AML-193 (cell line): ENCODE data around the gene PRDM15.

ENCODE experiments used
- DNase-seq, 2 experiments: peaks; one replicate each; lab custom pipeline; 2025; lab: John Stamatoyannopoulos, UW

Gene PRDM15

GRCh38 chr21:41879190-41879998 is at the start of gene PRDM15:
PRDM15 (minus strand) TSS chr21:41879344; CDS start chr21:41860363, 18,981 bp downstream.
- peak; percentile 39 to 51 for DNase-seq

GRCh38 chr21:41928621-41929220 is 49.6 kb upstream of the PRDM15 start:
- no peak for DNase-seq

DNA sequence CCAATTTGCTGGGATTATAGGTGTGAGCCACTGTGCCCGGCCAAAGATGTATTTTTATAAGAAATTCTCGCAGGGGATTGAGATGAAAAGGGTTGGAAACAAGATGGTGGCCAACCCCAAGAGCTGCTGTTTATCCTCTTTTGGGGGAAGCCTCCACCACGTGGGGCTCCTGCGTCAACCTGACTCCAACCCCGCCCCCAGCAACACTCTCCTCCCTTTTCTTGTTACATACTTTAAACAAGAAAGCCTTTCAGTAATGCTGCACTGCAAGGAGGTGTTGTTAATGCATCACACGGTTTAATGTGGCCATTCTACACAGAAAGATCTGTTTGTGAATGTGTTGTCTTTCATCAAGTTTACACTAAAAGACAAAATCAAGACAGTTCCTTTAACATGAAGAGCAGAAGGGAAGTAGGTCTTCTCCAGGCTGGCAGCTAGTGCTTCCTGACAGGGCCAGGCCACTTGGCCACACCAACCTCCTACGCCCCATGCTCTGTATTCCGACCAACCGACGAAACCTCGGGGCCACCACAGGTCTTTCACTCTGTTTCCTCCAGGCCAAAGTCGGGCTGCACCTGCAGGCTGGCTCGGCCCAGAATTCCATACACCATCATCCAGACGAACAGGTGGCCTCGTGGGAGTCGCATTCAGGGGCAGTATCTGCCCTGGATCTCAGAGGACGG is 48.7 kb upstream of the PRDM15 start:
- DNase-seq = no peak

- DNase-seq = no peak
Observed at GRCh38 chr21:41926807-41927171, 47.6 kb upstream of the PRDM15 start.

DNA sequence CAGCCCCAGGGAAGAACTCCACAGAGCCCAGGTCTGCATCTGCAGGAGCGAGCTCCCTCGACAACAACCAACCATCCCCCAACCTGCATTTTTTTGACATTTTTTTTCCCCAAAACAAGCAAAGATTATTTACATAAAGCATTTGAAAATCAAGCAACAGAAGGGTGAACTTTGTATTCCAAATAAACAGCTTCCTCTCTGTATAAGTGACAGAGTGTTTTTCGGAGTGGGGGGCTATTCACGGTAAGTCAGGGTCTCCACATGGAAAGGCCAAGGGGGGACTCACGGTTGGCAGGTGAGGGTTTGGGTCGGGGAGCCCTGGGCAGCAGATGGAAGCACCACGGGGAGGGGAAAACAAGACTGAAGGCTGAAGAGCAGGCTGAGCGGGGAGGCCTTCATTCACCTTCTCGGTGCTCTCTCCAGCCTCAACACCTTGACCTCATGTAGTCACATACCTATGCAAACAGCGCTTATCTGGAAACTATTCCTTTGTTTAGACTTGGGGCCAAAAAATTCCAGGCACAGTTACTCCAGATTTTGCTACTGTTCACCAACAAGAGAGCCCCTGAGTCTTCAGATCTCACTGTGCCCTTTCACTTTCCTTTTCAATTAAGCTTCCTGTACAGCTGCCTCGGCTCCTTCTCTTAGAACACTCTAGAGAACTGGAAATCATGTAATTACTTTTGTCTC is 47.1 kb upstream of the PRDM15 start:
- peak; percentile 14 to 24 for DNase-seq

GRCh38 chr21:41925767-41926116 is 46.6 kb upstream of the PRDM15 start:
- DNase-seq = no peak

GRCh38 chr21:41924368-41924754 is 45.2 kb upstream of the PRDM15 start:
- DNase-seq = no peak

DNA sequence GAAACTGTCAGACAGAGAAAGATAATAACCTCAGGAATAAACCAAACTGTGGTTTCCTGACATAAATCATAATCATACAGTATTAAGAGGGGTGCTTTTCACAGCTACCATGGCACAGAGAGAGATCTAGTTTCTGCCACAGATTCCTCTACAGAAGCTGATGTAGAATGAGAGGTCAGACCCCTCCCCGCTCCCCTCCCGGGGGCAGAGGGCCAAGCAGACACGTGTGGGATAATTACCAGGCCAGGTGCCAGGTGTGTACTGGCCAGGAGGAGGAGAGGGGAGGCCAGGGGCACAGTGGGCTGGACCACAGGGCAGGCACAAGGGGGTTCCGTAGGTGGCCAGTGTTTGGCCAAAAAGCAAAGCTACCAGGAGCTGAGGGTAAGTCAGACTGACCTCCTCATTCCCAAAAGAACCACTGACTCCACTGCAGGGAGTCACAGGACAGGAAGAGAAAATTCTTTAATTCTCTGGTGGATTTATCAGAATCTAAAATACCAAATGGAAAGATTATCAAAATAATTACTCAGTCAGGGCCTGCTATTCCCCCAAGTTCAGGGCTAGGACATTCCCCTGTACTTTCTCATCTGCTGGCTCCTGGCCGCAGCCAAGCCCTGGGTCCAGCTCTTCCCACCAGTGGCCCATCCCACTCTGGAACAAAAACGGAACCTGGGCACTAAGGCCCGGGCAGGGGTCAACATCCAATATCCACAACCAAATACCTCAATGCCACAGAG is 44.7 kb upstream of the PRDM15 start:
- no peak for DNase-seq

DNA sequence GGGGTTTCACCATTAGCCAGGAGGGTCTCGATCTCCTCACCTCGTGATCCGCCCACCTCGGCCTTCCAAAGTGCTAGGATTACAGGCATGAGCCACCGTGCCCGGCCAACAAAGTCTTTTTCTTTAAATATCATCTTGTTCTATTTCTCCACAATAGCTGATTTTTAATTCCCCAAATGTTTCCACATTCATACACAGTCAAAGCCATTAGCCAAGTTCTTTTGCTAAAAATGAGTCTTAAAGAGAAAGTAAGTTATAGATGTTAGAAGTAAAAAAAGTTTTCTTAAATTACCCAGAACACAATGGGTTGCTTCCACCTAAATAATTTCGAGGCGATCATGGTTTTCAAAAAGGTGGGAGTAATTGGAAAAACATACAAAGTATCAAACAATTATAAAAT is 44.0 kb upstream of the PRDM15 start:
- no peak for DNase-seq

DNA sequence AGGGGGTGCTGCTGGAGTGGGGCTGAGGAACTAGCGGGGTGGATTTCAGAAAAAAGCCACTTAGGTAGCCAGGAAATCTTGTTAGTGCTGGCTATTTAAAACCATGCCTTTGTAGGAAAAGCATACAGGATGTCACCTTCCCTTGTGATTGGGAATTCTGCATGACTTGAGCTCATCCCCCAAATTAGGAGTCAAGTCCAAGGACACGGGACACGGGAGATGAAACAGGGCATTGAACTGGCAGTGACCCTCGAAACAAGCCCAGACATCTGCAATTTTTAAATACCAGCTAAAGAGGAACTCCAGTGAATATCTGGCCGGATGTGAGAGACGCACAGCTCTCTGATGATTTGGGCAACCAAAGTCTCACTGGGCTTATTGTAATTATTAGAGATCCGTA is 41.9 kb upstream of the PRDM15 start:
- no peak for DNase-seq

GRCh38 chr21:41920476-41920875 is 41.3 kb upstream of the PRDM15 start:
- no peak for DNase-seq

DNA sequence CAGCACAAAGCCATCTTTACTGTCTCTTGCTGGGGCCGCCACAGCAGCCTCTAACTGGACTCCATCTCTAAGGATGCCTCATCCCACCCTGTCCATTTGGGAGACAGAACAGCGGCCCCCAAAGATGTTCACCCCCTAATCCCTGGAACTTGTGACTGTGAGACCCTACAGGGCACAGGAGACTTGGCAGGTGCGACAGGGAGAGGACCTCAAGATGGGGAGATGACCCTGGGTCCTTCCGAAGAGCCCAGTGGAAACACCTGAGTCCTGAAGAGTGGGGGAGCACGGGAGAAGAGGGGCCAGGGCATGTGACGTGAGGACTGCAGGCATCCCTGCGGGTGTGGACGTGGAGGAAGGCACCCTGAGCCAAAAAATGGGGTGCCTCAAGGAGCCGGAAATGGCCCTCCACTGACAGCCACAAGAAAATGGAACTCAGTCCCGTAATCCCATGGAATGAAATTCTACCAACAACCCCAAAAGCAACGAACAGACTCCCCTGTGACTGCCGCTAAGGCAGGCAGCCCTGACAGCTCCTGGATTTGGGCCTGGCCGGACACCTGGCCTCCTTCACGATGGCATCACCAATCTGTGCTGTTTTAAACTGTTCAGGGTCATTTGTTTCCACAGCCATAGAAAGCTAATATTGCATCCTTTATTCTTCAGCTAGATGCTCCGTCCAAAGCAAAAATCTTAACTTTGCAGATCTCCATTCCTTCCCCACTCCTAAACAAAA is 40.7 kb upstream of the PRDM15 start:
- no peak for DNase-seq

GRCh38 chr21:41918561-41919358 is 39.6 kb upstream of the PRDM15 start:
- no peak for DNase-seq

DNA sequence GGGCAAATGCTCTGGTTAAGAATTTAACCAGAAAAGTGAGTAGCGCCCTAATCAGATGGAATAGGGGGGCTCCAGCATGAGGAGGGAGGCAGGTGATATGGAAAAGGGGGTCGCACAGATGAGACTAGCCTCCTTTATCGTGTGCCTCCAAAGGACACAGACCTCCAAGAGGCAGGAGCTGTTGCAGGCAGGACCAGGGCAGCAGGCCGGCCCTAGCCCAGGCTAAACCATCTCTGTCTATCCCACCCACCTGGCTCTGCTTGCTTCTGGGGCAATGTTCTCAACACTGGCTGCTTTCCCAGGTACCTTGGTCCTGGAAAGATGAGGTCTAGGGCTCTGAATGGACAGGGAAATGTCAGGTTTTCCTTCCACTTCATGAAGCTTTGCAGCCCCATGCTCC is 38.4 kb upstream of the PRDM15 start:
- DNase-seq = no peak

DNA sequence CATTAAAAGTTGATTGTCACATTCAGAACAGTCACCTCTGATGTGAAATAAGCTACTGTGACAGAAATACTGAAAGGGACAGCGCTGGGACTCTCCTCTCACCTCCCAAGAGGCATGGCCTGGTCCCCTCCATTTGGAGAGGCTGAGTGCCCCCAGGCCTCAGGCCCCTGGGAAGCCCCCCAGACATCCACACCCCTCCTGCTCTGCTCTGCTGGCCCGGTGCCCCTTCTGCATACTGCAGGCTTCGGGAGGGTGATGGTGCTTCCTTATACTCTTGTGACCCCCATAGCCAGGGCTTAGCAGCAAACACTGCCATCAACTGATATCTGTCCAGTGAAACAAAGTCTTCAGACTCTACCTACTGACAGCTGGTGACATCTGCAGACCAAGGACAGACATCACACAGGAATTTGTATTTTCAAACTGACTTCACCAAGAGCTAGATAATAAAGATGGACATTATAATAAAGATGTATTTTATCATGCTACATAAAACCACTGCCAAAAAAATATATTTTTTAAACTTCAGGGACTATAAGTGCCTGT is 37.8 kb upstream of the PRDM15 start:
- no peak for DNase-seq

DNA sequence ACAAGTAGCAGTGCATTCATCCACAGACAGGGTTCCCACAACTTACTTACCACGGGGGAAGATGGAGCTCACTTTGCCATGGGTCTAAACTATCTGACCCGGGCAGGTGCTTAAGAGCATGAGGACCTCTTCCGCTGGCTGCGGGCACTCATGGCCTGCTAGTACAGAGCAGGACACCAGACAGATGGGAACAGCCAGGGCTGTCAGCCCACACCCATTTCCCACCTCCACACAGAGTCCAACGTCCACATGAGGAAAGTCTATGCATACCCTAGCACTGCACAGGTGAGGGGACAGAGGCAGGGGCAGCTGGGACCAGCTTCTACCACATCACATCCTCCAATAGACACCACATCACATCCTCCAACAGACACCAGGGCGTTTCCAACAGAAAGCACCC is 35.8 kb upstream of the PRDM15 start:
- DNase-seq = no peak

- no peak for DNase-seq
Observed at GRCh38 chr21:41914358-41914757, 35.2 kb upstream of the PRDM15 start.

- DNase-seq = no peak
Observed at GRCh38 chr21:41913230-41913629, 34.1 kb upstream of the PRDM15 start.

DNA sequence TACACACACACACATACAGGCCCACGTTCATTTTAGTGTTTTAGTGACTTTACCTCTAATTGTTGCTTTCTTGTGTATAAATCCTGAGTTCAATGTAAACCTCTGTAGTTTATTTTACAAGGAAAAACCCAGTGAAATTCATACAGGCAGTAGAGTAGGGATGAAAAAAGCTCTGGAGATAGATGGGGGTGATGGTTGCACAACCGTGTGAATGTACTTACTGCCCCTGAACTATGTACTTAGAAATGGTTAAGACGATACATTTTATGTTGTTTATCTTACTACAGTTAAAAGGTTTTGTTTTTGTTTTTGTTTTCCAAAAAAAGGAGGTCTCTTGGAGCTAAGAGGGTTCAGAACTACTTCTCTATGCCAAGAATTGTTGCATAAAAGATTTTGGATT is 29.7 kb upstream of the PRDM15 start:
- no peak for DNase-seq
